G401.6 (cell line): ENCODE measurements around the gene PRR32.
"Not testable (repeated sequence)": the region's sequence is repeated elsewhere in the genome, so short reads cannot be mapped to it uniquely, and the experiment has no call there.

Source experiments
- FAIRE-seq: peaks from 2 replicates; lab custom pipeline; 2012; peaks lifted over from hg19 to GRCh38; lab: Jason Lieb, UNC

The PRR32 gene

GRCh38 chrX:126819429-126819828 is at the start of gene PRR32:
TSS of gene PRR32 (plus strand) at chrX:126819729. CDS start at chrX:126819844, 115 bp downstream.
- no peak for FAIRE-seq

GRCh38 chrX:126770179-126770578 is 49.4 kb upstream of the PRR32 start:
- FAIRE-seq: no peak

- FAIRE-seq: no peak
Observed at GRCh38 chrX:126785539-126785938, 34.0 kb upstream of the PRR32 start.

GRCh38 chrX:126799059-126799458 is 20.5 kb upstream of the PRR32 start:
- FAIRE-seq: no peak

GRCh38 chrX:126806784-126807183 is 12.7 kb upstream of the PRR32 start:
- FAIRE-seq: not testable (repeated sequence)

- FAIRE-seq: no peak
Observed at GRCh38 chrX:126815806-126816205, 3.7 kb upstream of the PRR32 start.

- no peak for FAIRE-seq
Observed at GRCh38 chrX:126820700-126821420, 1.3 kb downstream of the PRR32 start.

- FAIRE-seq: no peak
Observed at GRCh38 chrX:126824338-126825007, 4.9 kb downstream of the PRR32 start.

GRCh38 chrX:126825566-126826193 is 6.2 kb downstream of the PRR32 start:
- no peak for FAIRE-seq

GRCh38 chrX:126836186-126836585 is 16.7 kb downstream of the PRR32 start:
- FAIRE-seq: no peak

GRCh38 chrX:126847143-126847542 is 27.6 kb downstream of the PRR32 start:
- FAIRE-seq: no peak

- FAIRE-seq: no peak
Observed at GRCh38 chrX:126855839-126856524, 36.5 kb downstream of the PRR32 start.
